Neural cell (in vitro differentiated cells): ENCODE measurements around the gene GRHL3.

Source experiments
- EZH2 ChIP-seq: fragments of 200-600, 300-800 bp; shearing (Covaris generic), sonication (generic); IDR thresholded peaks from 2 replicates; pipeline ENCODE4 v1.6.1; 2014; ENCODE audit warnings: antibody characterized with exemption, low read length, borderline replicate concordance, mild to moderate bottlenecking; ENCODE audit not compliant: insufficient read depth, poor library complexity, severe bottlenecking
- POLR2AphosphoS5 ChIP-seq: IDR thresholded peaks from 2 replicates; pipeline ENCODE4 v1.6.1; 2012
- TF ChIP-seq, protein P1 (sequence below): IDR thresholded peaks from 2 replicates; pipeline ENCODE4 v1.6.1; 2012; ENCODE audit warnings: borderline replicate concordance
- TF ChIP-seq, protein P2 (sequence below): fragments of 450-650 bp; IDR thresholded peaks from 2 replicates; pipeline ENCODE4 v1.5.1; 2014; ENCODE audit warnings: antibody characterized with exemption, mild to moderate bottlenecking, moderate library complexity; ENCODE audit not compliant: poor library complexity, severe bottlenecking

DNA sequence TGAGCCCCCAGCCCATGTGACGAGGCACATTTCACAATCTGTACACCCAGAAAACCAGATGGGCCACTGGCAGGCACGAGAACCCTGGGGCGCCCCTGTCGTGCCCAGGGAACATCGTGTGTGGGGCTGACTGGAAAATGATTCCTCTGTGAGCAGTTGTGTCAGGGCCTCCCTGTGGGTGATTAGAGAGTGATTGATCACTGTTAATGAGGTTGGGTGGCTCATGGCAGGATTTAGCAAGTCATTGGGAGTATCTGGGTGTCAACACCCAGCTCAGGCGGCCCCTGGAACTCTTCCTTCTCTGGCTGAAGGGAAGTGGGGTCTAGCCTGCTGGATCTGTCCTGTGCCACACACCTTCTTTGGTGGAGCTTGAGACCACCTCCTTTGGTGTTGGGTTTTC, 5.7 kb downstream of the GRHL3 start:
- TF ChIP-seq, protein P1, sequence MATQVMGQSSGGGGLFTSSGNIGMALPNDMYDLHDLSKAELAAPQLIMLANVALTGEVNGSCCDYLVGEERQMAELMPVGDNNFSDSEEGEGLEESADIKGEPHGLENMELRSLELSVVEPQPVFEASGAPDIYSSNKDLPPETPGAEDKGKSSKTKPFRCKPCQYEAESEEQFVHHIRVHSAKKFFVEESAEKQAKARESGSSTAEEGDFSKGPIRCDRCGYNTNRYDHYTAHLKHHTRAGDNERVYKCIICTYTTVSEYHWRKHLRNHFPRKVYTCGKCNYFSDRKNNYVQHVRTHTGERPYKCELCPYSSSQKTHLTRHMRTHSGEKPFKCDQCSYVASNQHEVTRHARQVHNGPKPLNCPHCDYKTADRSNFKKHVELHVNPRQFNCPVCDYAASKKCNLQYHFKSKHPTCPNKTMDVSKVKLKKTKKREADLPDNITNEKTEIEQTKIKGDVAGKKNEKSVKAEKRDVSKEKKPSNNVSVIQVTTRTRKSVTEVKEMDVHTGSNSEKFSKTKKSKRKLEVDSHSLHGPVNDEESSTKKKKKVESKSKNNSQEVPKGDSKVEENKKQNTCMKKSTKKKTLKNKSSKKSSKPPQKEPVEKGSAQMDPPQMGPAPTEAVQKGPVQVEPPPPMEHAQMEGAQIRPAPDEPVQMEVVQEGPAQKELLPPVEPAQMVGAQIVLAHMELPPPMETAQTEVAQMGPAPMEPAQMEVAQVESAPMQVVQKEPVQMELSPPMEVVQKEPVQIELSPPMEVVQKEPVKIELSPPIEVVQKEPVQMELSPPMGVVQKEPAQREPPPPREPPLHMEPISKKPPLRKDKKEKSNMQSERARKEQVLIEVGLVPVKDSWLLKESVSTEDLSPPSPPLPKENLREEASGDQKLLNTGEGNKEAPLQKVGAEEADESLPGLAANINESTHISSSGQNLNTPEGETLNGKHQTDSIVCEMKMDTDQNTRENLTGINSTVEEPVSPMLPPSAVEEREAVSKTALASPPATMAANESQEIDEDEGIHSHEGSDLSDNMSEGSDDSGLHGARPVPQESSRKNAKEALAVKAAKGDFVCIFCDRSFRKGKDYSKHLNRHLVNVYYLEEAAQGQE, result no peak
- TF ChIP-seq, protein P2, sequence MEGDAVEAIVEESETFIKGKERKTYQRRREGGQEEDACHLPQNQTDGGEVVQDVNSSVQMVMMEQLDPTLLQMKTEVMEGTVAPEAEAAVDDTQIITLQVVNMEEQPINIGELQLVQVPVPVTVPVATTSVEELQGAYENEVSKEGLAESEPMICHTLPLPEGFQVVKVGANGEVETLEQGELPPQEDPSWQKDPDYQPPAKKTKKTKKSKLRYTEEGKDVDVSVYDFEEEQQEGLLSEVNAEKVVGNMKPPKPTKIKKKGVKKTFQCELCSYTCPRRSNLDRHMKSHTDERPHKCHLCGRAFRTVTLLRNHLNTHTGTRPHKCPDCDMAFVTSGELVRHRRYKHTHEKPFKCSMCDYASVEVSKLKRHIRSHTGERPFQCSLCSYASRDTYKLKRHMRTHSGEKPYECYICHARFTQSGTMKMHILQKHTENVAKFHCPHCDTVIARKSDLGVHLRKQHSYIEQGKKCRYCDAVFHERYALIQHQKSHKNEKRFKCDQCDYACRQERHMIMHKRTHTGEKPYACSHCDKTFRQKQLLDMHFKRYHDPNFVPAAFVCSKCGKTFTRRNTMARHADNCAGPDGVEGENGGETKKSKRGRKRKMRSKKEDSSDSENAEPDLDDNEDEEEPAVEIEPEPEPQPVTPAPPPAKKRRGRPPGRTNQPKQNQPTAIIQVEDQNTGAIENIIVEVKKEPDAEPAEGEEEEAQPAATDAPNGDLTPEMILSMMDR, result no peak
- TF ChIP-seq EZH2 (no peak), POLR2AphosphoS5 (no peak)
